D721Med (cell line): Measurements from ENCODE around the gene PRODH2.
"Not testable (repeated sequence)": the region's sequence is repeated elsewhere in the genome, so short reads cannot be mapped to it uniquely, and the experiment has no call there.

ENCODE experiments used
- DNase-seq: peaks from one replicate; pipeline ENCODE4 v3.0.0; 2011; ENCODE audit warnings: low spot score; ENCODE audit not compliant: insufficient read length
- FAIRE-seq: peaks from 2 replicates; lab custom pipeline; 2011; peaks lifted over from hg19 to GRCh38; lab: Jason Lieb, UNC
- CTCF ChIP-seq: IDR thresholded peaks from 2 replicates; pipeline ENCODE4 v1.5.1; 2012; ENCODE audit warnings: mild to moderate bottlenecking, control low read depth; ENCODE audit not compliant: insufficient read depth; ENCODE audit errors: missing control alignments

PRODH2 gene

DNA sequence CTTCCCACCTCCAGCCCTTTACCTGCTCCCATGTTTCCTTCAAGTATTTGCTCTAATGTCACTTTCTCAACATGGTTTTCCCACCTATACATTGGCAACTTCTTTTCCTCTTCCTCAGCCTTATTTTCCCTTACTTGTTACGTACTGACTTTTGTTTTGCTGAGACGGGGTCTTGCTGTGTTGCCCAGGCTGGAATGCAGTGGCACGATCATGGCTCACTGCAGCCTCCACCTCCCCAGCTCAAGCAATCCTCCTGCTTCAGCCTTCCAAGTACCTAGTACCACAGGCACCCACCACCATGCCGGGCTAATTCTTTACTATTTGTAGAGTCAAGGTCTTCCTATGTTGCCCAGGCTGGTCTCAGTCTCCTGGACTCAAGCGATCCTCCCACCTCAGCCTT, 5.0 kb downstream of the PRODH2 start:
- TF ChIP-seq CTCF: no peak
- FAIRE-seq (no peak), DNase-seq (no peak)

- no peak for DNase-seq
- no peak for FAIRE-seq
- no peak for TF ChIP-seq CTCF
These were observed 6.0 kb downstream of the PRODH2 start for GRCh38 chr19:35806597-35806996.

DNA sequence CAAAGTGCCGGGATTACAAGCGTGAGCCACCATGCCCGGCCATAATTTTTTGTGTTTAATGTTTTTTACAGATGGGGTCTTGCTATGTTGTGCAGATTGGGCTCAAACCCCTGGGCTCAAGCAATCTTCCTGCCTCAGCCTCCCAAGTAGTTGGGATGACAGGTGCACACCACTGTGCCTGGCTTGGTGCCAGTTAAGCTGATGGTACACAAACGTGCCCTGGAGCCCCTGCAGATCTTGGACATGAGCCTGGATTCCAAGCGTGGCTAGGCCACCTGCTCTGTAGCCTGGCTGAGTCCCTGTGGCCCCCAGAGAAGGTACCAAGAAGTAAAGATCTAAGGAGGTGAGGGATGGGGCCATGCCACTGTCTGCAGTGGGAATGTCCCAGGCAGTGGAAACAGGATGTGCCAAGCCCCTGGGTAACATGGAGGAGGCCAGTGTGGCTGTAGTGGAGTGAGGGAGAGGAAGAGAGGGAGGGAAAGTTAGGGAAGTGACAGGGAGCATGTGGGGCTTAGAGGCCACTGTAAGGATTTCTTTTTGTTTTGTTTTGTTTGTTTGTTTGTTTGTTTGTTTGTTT, 7.0 kb downstream of the PRODH2 start:
- FAIRE-seq: no peak
- TF ChIP-seq CTCF: no peak
- no peak for DNase-seq

DNA sequence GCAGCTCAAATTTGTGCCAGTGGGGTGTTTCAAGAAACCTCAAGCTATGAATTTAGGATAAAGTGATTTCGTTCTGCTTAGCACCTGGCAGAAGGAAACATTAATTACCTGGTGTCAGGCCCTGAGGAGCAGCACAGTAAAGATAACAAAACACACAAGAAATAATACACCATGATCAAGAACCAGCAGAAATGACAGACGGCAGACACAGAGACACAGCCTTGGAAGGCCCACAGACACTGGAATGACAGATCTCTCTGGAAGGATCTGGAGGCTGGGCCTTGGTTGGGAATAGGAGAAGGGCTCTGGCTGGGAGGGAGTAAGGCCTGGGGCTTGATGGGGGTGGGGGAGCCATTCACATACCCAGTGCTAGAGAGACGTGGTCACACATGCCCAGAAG, 10.8 kb downstream of the PRODH2 start:
- TF ChIP-seq CTCF: no peak
- FAIRE-seq (no peak), DNase-seq (no peak)

DNA sequence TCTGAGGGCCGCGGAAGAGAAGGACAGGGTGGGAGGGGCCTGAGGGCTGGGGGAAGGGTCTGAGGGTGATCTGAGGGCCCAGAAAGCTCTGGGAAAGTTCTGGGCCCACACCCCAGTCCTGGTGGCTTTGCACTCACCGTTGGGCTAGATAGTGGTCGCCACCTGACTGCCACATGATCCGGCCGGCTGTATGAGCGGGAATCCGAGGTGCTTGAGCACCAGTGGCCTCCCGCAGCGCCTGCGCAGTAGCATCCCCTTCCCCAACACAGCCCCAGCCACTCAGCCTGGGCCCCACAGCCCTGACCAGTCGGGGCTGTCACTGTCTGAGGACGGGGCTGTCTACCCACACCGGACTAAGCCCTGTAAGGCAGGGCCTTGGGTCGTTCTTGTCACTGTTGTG, 15.0 kb downstream of the PRODH2 start:
- TF ChIP-seq CTCF: no peak
- FAIRE-seq (no peak), DNase-seq (no peak)

DNA sequence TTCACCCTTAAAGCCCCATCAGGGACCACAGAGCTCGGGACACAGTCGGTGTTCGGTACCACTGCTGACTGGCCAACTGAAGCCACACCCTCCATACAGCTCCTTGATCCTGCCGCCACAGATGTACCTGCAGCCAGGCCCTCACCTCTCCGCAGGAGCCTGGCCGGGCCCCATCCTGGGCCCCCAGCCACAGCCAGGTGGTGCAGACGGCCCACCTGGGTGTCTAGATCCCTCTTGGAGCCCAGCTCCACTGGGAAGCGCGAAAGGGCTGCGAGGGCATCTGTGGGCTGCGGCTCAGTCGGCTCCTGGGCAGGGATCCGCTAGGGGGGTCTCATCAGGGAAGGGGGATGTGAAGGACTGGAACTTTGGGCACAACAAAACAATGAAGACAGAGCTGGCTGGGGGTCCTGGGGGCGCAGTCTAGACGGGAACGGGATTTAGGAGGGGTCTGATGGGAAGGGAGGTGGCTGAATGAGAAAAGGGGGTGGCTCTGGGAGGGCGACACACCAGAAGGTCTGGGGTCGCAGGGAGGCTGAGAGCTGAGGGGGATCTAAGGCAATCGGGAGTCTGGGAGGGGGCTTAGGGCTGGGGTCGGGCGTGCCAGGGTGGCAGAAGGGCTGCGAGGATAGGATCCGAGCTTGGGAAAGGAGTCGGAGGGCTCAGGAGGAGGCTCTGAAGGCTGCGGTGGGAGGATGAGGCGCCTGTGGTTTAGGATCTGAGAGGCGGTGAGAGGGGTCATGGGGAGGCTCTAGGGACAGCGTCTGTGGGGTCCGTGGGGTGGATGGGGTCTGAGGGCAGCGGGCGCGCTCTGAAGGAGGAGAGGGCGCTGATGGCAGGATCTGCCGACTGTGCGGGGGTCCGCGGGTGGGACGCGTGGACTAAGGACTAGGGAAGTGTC, 15.8 kb downstream of the PRODH2 start:
- no peak for FAIRE-seq
- DNase-seq: no peak
- TF ChIP-seq CTCF: no peak

DNA sequence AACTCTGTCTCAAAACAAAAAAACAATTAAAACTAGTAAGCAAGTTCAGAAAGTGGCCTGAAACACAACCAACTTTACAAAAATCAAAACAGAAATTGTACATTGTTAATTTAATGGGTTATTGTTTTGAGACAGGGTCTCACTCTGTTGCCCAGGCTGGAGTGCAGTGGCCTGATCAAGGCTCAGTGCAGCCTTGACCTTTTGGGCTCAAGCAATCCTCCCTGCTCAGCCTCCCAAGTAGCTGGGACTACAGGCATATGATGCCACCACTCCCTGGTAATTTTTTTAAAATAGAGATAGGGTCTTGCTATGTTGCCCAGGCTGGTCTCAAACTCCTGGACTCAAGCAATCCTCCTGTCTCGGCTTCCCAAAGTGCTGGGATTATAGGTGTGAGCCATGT, 17.1 kb downstream of the PRODH2 start:
- DNase-seq, FAIRE-seq: not testable (repeated sequence)
